Osteoblast (primary cell): ENCODE data around the gene NR3C1. TPM values are rescaled to one million over a fixed set of nuclear protein-coding genes. Genes with fewer than 3 reads are reported as not detected.

ENCODE experiments used
- DNase-seq: peaks from one replicate; pipeline ENCODE4 v3.0.0; 2011; ENCODE audit warnings: low spot score, mixed read lengths; ENCODE audit not compliant: insufficient read length; ENCODE audit errors: missing footprints
- H2AFZ ChIP-seq: 2 replicates; pipeline ENCODE4 v1.6.0; 2011; ENCODE audit warnings: mild to moderate bottlenecking, low read length
- H3K27ac ChIP-seq: 2 replicates; pipeline ENCODE4 v1.5.1; 2011; ENCODE audit warnings: mild to moderate bottlenecking, low read depth, low read length, moderate library complexity
- H3K27me3 ChIP-seq: 2 replicates; pipeline ENCODE4 v1.6.0; 2012; ENCODE audit warnings: mild to moderate bottlenecking, control low read depth, inconsistent platforms, low read length, moderate library complexity; ENCODE audit not compliant: insufficient read depth
- H3K36me3 ChIP-seq: 2 replicates; pipeline ENCODE4 v1.5.1; 2011; ENCODE audit warnings: mild to moderate bottlenecking, low read length, control low read depth, moderate library complexity; ENCODE audit not compliant: insufficient read depth
- H3K4me1 ChIP-seq: 2 replicates; pipeline ENCODE4 v1.5.1; 2011; ENCODE audit warnings: mild to moderate bottlenecking, low read length, control low read depth, moderate library complexity; ENCODE audit not compliant: insufficient read depth
- H3K4me2 ChIP-seq: 2 replicates; pipeline ENCODE4 v1.6.0; 2011; ENCODE audit warnings: mild to moderate bottlenecking, low read length; ENCODE audit not compliant: insufficient read depth
- H3K4me3 ChIP-seq: fragments of 200-600 bp; sonication (generic); 3 replicates; pipeline ENCODE4 v1.5.1; 2012; ENCODE audit warnings: mild to moderate bottlenecking, low read length, inconsistent platforms; ENCODE audit not compliant: insufficient read depth
- H3K79me2 ChIP-seq: 2 replicates; pipeline ENCODE4 v1.6.0; 2012; ENCODE audit warnings: mild to moderate bottlenecking, low read length, control low read depth, inconsistent platforms; ENCODE audit not compliant: insufficient read depth
- H3K9me3 ChIP-seq: 2 replicates; pipeline ENCODE4 v1.5.1; 2011; ENCODE audit warnings: low read depth, low read length, control low read depth
- H4K20me1 ChIP-seq: 2 replicates; pipeline ENCODE4 v1.6.0; 2012; ENCODE audit warnings: mild to moderate bottlenecking, low read length, control low read depth; ENCODE audit not compliant: insufficient read depth
- total RNA-seq: library from RNA; depleted of rRNA; stranded (reverse); fragments of >200 nt; gene quantifications from 2 replicates; pipeline ENCODE4 v1.2.3, GENCODE V29; 2012
- TF ChIP-seq, protein P1 (sequence below): IDR thresholded peaks from 2 replicates; pipeline ENCODE4 v1.5.1; 2011; ENCODE audit warnings: mild to moderate bottlenecking, low read depth, low read length, moderate library complexity; ENCODE audit errors: extremely low read depth

NR3C1 gene
- total RNA-seq, 1 donor: 119 TPM

DNA sequence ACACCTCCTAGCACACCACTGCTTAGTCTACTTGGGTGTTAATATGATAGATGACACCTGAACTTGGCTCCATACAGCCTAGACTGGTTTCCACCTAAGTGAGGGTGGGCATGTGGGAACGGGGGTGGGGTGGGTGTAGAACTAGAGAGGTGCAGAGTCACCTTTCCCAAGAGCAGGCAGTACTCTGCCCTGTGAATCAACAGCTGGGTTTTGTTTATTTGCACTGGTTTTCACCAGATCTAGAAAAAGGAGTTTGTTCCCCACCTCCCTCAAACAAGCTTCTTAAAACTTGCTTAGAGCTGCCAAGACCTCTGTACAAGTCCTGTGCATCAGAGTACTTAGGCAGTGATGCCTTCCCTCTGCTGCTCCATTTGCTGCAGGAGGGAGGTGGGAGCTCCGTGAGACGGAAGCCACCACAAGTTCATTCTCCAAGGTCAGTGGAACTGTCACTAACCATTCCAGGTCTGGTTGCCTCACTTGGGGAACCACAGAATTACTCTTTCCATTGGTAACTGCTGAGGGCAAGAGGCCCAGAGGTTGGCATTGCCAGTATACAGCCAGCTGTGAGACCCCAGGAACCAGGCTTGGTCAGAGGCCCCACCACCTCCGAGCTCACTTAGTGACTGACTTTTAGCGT lies 163.5 kb downstream of the NR3C1 start:
- no peak for DNase-seq
- peaks cover 39% of the 10 kb centered on the region for H3K4me1 ChIP-seq

GRCh38 chr5:143238620-143239019 lies 164.9 kb downstream of the NR3C1 start:
- H3K27ac ChIP-seq: no peak overlapping the region
- no peaks in the 10 kb centered on the region for H3K9me3 ChIP-seq
- no peak for DNase-seq
- H3K36me3 ChIP-seq: no peaks in the 10 kb centered on the region
- H2AFZ ChIP-seq: no peak overlapping the region
- TF ChIP-seq, protein P1, sequence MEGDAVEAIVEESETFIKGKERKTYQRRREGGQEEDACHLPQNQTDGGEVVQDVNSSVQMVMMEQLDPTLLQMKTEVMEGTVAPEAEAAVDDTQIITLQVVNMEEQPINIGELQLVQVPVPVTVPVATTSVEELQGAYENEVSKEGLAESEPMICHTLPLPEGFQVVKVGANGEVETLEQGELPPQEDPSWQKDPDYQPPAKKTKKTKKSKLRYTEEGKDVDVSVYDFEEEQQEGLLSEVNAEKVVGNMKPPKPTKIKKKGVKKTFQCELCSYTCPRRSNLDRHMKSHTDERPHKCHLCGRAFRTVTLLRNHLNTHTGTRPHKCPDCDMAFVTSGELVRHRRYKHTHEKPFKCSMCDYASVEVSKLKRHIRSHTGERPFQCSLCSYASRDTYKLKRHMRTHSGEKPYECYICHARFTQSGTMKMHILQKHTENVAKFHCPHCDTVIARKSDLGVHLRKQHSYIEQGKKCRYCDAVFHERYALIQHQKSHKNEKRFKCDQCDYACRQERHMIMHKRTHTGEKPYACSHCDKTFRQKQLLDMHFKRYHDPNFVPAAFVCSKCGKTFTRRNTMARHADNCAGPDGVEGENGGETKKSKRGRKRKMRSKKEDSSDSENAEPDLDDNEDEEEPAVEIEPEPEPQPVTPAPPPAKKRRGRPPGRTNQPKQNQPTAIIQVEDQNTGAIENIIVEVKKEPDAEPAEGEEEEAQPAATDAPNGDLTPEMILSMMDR: no peak
- peaks cover 38% of the 10 kb centered on the region for H3K4me1 ChIP-seq
- H4K20me1 ChIP-seq: no peaks in the 10 kb centered on the region
- H3K4me3 ChIP-seq: no peak overlapping the region
- H3K27me3 ChIP-seq: no peaks in the 10 kb centered on the region
- H3K4me2 ChIP-seq: no peak overlapping the region
- no peaks in the 10 kb centered on the region for H3K79me2 ChIP-seq

More for the DNA sequence above, 163.5 kb downstream of the NR3C1 start:
- Histone ChIP-seq H3K36me3 (no peaks in the 10 kb centered on the region), H3K79me2 (no peaks in the 10 kb centered on the region), H3K4me2 (no peak overlapping the region), H3K9me3 (no peaks in the 10 kb centered on the region), H3K4me3 (no peak overlapping the region), H2AFZ (no peak overlapping the region), H3K27me3 (no peaks in the 10 kb centered on the region), H3K27ac (no peak overlapping the region), H4K20me1 (no peaks in the 10 kb centered on the region)
- TF ChIP-seq, protein P1: no peak

- TF ChIP-seq, protein P1: no peak
- no peak overlapping the region for H3K4me2 ChIP-seq
- H4K20me1 ChIP-seq: no peaks in the 10 kb centered on the region
- no peak overlapping the region for H3K27ac ChIP-seq
- peaks cover 34% of the 10 kb centered on the region for H3K4me1 ChIP-seq
- no peaks in the 10 kb centered on the region for H3K27me3 ChIP-seq
- no peaks in the 10 kb centered on the region for H3K9me3 ChIP-seq
- no peak overlapping the region for H2AFZ ChIP-seq
- H3K79me2 ChIP-seq: no peaks in the 10 kb centered on the region
- no peak overlapping the region for H3K4me3 ChIP-seq
- DNase-seq: no peak
- H3K36me3 ChIP-seq: no peaks in the 10 kb centered on the region
Measured at GRCh38 chr5:143237664-143238063, 165.8 kb downstream of the NR3C1 start.

GRCh38 chr5:143236682-143237081 lies 166.8 kb downstream of the NR3C1 start:
- H3K79me2 ChIP-seq: no peaks in the 10 kb centered on the region
- TF ChIP-seq, protein P1: no peak
- no peak overlapping the region for H3K27ac ChIP-seq
- no peak for DNase-seq
- H3K4me2 ChIP-seq: no peak overlapping the region
- no peaks in the 10 kb centered on the region for H3K9me3 ChIP-seq
- no peaks in the 10 kb centered on the region for H3K27me3 ChIP-seq
- H4K20me1 ChIP-seq: no peaks in the 10 kb centered on the region
- H3K4me3 ChIP-seq: no peak overlapping the region
- H3K4me1 ChIP-seq: peaks cover 28% of the 10 kb centered on the region
- no peaks in the 10 kb centered on the region for H3K36me3 ChIP-seq
- no peak overlapping the region for H2AFZ ChIP-seq
